Activated naive CD4-positive, alpha-beta T cell treated with anti-CD3 and anti-CD28 coated beads, Interleukin-2, amount 50 U/mL, for 16 hours (primary cell): Measurements from ENCODE around the gene ZBTB43.
"Not testable (repeated sequence)": the region's sequence is repeated elsewhere in the genome, so short reads cannot be mapped to it uniquely, and the experiment has no call there.

ENCODE experiments used
- DNase-seq: peaks from one replicate; pipeline ENCODE4 v3.0.0-alpha.2; 2020

ZBTB43 gene

GRCh38 chr9:126791406-126792230 is 13.2 kb upstream of the ZBTB43 start:
- DNase-seq: no peak

DNA sequence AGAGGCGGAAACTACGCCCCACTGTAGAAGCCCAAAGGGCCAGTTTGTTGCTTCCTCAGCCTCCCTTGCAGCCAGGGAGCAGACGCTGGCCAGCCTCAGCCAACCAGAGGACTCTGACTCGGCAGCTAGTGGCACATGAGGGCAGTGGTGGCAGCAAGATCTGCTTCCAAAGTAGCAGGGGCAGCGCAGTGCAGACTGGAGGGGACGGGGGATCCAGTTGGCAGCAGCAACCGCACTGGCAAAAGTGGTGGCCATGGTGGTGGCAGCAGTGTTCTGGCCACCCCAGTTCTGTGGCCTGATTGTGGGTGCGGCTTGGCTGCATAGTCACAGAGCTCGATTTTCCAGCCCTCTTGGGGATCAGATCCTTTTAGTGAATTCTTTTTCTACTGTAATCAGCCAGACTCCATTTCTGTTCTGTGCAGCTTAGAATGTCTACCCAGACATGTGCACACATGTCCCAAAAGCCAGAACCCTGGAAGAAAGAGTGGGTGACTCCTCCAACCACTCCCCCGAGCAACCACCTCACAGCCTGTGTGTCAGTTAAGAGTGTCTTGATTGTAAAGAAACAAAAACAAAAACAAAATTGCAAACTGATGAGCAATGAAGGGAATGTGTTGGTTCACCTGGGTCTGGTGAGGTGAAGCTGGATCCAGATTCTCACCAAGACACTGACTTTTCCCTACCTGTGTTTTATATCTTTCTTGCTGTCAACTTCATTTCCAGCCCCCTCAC is 11.0 kb upstream of the ZBTB43 start:
- DNase-seq: no peak

DNA sequence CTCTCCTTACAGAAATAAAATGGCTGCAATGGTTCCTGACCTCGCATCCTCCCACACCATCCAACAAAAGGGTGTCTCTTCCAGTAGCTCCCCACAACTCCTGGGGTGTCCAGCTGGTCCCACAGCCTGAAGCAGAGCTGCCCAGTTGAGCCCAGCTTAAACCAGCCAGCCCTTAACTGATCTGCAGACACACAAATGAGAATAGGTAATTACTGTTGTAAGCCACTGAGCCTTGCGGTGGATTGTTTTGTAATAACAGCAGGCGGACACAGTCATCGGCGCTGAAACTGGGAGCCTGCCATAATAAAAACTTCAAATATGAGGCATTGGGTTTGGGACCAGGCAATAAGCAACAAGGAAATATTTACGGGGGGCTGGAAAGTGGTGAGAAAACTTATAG is 10.4 kb upstream of the ZBTB43 start:
- no peak for DNase-seq

- DNase-seq: no peak
Measured at GRCh38 chr9:126796758-126797157, 8.1 kb upstream of the ZBTB43 start.

DNA sequence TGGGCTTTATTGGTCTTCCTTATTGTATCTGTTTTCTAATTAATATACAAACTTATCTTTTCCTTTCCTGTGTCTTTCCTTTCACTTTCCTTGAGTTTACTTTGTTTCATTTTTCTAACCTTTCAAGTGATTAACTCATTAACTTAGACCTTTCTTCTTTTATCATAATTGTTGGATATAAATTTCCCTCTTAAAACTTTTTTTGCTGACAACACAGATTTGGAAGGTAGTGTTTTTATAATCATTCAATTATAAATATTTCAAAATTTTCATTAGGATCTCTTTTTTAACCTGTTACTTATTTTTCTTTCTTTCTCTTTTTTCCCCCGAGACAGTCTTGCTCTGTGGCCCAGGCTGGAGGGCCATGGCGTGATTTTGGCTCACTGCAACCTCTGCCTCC is 6.9 kb upstream of the ZBTB43 start:
- no peak for DNase-seq

DNA sequence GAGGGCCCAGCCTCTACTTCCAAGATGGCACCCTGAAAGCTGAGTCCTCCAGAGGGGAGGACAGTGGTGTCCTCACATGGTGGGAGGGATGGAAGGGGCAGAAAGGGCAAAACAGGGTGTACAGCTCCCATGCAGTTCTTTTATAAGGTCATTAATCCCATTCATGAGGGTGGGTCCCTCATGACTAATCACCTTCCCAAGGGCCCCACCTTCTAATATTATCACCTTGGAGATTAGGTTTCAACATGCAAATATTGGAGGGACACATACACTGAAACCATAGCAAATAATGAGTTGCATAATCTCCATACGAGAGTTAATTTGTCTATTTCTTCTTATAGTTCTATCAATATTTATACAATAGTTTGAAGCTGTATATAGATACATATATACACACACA is 5.8 kb upstream of the ZBTB43 start:
- DNase-seq: no peak

DNA sequence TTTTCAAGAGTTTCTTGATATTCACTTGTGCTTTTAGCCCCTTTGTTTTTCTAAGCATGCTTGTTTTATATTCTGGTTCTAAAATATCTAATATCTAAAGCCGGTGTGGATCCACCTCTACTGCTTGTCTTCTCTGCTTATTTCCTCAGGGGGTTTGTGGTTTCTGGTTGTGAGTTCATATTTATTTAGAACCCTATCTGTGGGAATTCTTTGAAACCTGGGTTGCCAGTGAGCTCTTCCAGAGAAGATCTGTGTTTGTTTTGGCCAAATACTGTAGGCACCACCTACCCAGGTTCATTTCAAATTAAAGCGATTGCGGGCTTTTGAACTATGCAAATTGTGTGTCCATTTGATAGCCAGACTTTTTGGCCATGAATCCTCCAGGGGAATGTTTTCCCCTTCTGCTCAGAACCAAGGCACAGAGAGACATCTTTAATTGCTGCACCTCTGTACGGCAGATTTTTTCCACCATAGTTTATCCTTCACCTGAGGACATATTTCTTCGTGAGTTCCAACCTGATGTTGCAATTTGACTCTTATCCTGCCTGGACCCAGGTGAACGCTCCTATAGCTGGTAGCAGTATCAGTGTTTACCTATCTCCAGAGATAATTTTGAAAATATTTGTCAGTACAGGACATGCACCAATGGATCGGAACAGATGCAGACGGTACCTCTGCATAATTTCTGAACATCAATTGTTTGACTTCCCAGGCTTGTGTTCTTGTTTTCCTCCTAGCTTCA is 2.4 kb upstream of the ZBTB43 start:
- no peak for DNase-seq

DNA sequence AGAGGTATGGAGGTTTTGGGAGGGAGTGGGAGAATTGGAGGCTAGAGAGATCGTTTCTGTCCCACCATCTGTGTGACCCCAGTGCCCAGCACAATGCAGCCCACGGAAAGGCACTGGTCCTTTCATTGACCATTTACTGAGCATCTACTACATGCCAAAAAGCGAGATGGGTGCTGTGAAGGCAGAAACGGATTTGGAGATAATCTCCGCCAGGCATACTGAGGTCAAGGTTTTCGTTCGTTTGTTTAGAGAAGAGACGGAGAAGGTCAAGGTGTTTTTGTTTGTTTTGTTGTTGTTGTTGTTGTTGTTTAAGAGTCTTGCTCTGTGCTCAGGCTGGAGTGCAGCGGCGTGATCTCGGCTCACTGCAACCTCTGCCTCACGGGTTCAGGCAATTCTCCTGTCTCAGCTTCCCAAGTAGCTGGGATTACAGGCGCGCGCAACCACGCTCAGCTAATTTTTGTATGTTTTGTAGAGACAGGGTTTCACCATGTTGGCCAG is 593 bp upstream of the ZBTB43 start:
- DNase-seq: no peak

DNA sequence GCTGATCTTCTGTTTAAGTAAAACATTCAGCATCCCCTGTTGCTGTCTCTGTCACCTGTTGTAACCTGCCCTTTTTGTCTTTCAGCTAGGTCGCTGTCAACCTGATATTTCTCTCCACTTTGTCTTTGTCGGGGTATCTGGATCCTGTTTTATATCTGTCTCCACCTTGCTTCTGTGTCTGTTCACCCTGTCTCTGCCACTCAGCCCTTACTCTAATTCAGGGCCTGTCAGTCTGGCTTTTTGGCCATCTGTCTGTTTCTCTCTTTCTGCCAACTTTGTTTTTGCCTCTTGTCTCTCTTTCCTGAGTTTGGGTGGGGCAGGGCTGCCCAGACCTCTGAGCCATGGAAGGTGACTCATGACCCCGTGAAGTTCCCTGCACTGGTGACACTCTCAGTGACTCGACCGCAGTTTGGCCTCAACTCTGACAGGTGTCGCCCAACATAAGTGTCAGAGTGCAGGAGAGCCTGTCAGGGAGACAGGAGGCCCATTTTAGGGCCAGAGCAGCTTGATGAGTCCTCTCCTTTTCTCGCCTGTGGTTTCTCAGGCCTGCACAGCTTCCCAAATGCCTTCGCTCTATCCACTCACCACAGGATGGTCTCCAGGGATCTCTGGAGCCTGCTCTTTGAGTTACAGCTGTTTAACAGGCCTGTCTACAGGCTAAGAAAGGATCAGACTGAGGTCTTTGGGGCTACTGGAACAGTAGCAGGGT is 868 bp downstream of the ZBTB43 start:
- peak; percentile 71 for DNase-seq

DNA sequence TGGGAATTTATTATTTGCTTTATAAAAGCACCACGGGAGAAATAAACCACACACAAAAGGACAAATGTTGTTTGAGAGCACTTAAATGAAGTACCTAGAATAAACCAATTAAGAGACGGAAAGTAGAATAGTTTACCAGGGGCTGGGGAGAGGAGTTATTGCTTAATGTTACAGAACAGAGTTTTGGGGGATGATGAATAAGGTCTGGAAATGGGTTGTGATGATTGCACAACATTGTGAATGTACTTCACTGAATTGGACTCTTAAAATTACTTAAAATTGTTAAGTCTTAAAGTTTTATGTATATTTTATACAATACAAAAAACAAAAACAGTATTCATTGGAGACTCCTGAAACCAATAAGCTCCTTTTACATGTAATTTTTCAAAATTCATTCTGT is 1.5 kb downstream of the ZBTB43 start:
- no peak for DNase-seq

GRCh38 chr9:126809068-126809467 is 4.2 kb downstream of the ZBTB43 start:
- DNase-seq: no peak

- DNase-seq: not testable (repeated sequence)
Measured at GRCh38 chr9:126810221-126810620, 5.4 kb downstream of the ZBTB43 start.

GRCh38 chr9:126813072-126813471 is 8.2 kb downstream of the ZBTB43 start:
- no peak for DNase-seq

DNA sequence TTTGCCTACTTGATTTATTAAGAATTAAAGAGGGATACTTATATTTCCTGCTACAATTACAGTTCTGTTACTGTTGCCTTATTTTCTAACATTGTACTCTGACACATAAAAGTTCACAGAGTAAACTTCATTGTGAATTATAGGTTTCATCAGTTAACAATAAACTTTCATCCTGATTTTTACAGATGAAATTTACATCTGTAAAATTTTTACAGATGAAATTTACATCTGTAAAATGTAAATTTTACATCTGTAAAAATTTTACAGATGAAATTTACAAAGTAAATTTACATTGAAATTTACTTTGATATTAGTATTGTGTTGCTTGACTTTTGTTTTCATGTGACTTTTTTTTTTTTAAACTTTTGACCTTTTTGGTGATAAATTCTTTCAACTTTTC is 9.3 kb downstream of the ZBTB43 start:
- no peak for DNase-seq

- DNase-seq: not testable (repeated sequence)
Measured at GRCh38 chr9:126817615-126818014, 12.8 kb downstream of the ZBTB43 start.

GRCh38 chr9:126818482-126818881 is 13.6 kb downstream of the ZBTB43 start:
- DNase-seq: no peak

GRCh38 chr9:126819482-126819881 is 14.6 kb downstream of the ZBTB43 start:
- no peak for DNase-seq

DNA sequence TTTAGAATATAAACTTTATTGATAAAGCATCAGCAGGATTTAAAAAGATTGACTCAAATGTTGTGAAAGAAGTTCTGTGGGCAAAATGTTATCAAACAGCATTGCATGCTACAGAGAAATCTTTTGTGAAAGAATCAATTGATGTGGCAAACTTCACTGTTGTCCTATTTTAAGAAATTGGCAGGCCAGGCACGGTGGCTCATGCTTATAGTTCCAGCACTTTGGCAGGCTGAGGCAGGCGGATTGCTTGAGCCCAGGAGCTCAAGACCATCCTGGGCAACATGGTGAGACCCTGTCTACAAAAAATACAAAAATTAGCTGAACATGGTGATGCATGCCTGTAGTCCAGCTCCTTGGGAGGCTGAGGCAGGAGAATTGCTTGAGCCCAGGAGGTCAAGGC is 17.4 kb downstream of the ZBTB43 start:
- no peak for DNase-seq

DNA sequence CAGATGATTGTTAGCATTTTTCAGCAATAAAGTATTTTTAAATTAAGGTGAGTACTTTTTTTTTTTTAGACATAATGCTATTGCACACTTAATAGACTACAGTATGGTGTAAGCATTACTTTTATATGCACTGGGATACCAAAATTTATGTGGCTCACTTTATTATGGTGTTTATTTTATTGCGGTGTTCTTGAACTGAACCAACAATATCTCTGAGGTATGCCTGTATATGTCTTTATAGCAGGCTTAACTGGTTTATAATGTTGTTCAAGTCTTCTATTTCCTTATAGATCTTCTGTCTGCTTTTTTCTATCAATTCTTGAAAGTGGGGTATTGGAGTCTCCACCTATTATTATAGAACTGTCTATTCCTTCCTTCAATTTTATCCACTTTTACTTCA is 18.0 kb downstream of the ZBTB43 start:
- DNase-seq: no peak

DNA sequence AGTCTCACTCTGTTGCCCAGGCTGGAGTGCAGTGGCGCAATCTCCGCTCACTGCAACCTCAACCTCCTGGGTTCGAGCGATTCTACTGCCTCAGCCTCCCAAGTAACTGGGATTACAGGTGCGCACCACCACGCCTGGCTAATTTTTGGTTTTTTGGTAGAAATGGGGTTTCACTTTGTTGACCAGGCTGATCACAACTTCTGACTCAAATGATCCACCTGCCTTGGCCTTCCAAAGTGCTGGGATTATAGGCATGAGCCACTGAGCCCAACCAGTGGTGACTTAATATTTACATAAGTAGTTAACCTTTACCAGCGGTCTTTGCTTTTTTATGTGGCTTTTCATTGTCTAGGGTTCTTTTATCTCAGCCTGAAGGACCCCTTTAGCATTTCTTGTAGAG is 19.2 kb downstream of the ZBTB43 start:
- not testable (repeated sequence) for DNase-seq

DNA sequence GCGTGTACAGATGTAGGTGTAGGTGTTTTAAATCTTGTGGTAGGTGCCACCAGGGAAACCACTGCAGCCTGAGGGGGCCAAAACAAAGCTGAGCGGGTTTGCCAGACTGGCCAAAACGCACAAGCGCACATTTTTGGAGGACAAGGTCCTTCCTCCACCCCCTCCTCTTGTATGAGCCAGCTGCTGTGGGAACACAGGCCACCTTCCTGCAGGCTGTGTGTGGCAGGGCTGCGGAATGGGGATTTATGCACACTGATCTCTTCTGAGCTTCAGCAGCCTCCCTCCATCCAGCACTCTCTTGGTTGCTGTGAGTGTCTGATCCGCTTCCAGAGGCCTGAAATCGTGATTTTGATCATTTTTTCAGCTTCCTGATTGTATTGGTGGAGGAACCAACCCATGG is 22.4 kb downstream of the ZBTB43 start:
- DNase-seq: no peak

- DNase-seq: no peak
Measured at GRCh38 chr9:126829035-126829434, 24.2 kb downstream of the ZBTB43 start.

DNA sequence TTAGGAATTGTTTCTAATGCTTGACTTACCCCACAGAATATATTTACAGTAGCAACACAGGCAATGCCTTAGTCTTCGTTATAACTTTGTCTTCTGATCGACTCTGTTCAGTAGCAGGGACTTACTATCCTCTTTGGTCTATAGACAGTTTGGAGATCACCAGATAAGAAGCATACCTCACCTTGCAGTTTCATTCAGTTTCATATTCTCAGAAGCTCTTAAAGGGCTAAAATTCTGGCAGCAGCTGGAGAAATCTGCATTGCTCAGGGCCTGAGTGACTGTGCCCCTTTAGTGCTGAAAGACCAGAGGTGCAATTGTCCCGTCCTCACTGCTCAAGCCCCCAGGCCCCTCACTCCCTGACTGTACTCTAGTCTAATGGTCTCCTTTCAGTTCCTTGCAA is 26.0 kb downstream of the ZBTB43 start:
- DNase-seq: no peak
